WTC11 (cell line): Measurements from ENCODE around the gene SYT5. TPM values are rescaled to one million over a fixed set of nuclear protein-coding genes. Genes with fewer than 3 reads are reported as not detected.

ENCODE experiments used
- CREM ChIP-seq: sonication (generic); formaldehyde crosslinking; IDR thresholded peaks from 2 replicates; pipeline ENCODE4 v1.8.1; 2022; ENCODE audit warnings: mild to moderate bottlenecking, missing genetic modification reagents, moderate library complexity
- GRHL2 ChIP-seq: fragments of 250-450 bp; sonication (Bioruptor Pico); IDR thresholded peaks from 2 replicates; pipeline ENCODE4 v1.8.0; 2022; ENCODE audit warnings: mild to moderate bottlenecking, moderate library complexity; ENCODE audit not compliant: insufficient replicate concordance, severe bottlenecking
- IRF2 ChIP-seq: sonication (generic); formaldehyde crosslinking; IDR thresholded peaks from 2 replicates; pipeline ENCODE4 v1.8.0; 2022; ENCODE audit warnings: low read depth, missing genetic modification reagents, borderline replicate concordance
- MXD4 ChIP-seq: fragments of 250-450 bp; sonication (Bioruptor Pico); IDR thresholded peaks from 2 replicates; pipeline ENCODE4 v1.8.0; 2021; ENCODE audit warnings: mild to moderate bottlenecking, moderate library complexity, borderline replicate concordance
- MYBL2 ChIP-seq: sonication (generic); formaldehyde crosslinking; IDR thresholded peaks from 2 replicates; pipeline ENCODE4 v1.8.1; 2023; ENCODE audit warnings: mild to moderate bottlenecking, moderate library complexity, missing genetic modification reagents
- RELA ChIP-seq: sonication (generic); formaldehyde crosslinking; IDR thresholded peaks from 2 replicates; pipeline ENCODE4 v1.8.1; 2022; ENCODE audit warnings: missing genetic modification reagents, mild to moderate bottlenecking, borderline replicate concordance
- SMAD3 ChIP-seq: sonication (generic); formaldehyde crosslinking; IDR thresholded peaks from 2 replicates; pipeline ENCODE4 v1.8.0; 2022; ENCODE audit warnings: missing genetic modification reagents, mild to moderate bottlenecking, borderline replicate concordance
- SOX15 ChIP-seq: fragments of 250-450 bp; sonication (Bioruptor Pico); IDR thresholded peaks from 2 replicates; pipeline ENCODE4 v1.9.0; 2021; ENCODE audit warnings: mild to moderate bottlenecking
- SP1 ChIP-seq: sonication (generic); formaldehyde crosslinking; conservative IDR thresholded peaks from 2 replicates; pipeline ENCODE4 v1.8.1; 2022; ENCODE audit warnings: missing genetic modification reagents
- ZNF317 ChIP-seq: sonication (generic); formaldehyde crosslinking; IDR thresholded peaks from 2 replicates; pipeline ENCODE4 v1.8.1; 2023; ENCODE audit warnings: low read depth, mild to moderate bottlenecking, moderate library complexity, missing genetic modification reagents, borderline replicate concordance
- ZNF396 ChIP-seq: fragments of 250-450 bp; sonication (Bioruptor Pico); IDR thresholded peaks from 2 replicates; pipeline ENCODE4 v1.8.0; 2021; ENCODE audit warnings: mild to moderate bottlenecking, moderate library complexity, borderline replicate concordance
- total RNA-seq: library from RNA; stranded (reverse); gene quantifications from 3 replicates; pipeline ENCODE4 v1.2.3, GENCODE V29; 2021
- TF ChIP-seq, protein P1 (sequence below): sonication (generic); formaldehyde crosslinking; IDR thresholded peaks from 2 replicates; pipeline ENCODE4 v1.8.1; 2023; ENCODE audit warnings: mild to moderate bottlenecking, moderate library complexity, missing genetic modification reagents
- TF ChIP-seq, protein P2 (sequence below): sonication (generic); formaldehyde crosslinking; IDR thresholded peaks from 2 replicates; pipeline ENCODE4 v1.8.0; 2023; ENCODE audit warnings: mild to moderate bottlenecking, missing genetic modification reagents
- TF ChIP-seq, protein P3 (sequence below): fragments of 250-450 bp; sonication (Bioruptor Pico); IDR thresholded peaks from 2 replicates; pipeline ENCODE4 v2.1.2; 2022; ENCODE audit warnings: mild to moderate bottlenecking, moderate library complexity
- TF ChIP-seq, protein P4 (sequence below): fragments of 250-450 bp; sonication (Bioruptor Pico); IDR thresholded peaks from 2 replicates; pipeline ENCODE4 v1.9.0; 2021; ENCODE audit warnings: mild to moderate bottlenecking
- TF ChIP-seq, protein P5 (sequence below): sonication (generic); formaldehyde crosslinking; IDR thresholded peaks from 2 replicates; pipeline ENCODE4 v1.8.1; 2022; ENCODE audit warnings: low read depth, missing genetic modification reagents, borderline replicate concordance
- TF ChIP-seq, protein P6 (sequence below): sonication (generic); formaldehyde crosslinking; IDR thresholded peaks from 2 replicates; pipeline ENCODE4 v1.8.1; 2023; ENCODE audit warnings: mild to moderate bottlenecking, missing genetic modification reagents
- TF ChIP-seq, protein P7 (sequence below): sonication (generic); formaldehyde crosslinking; IDR thresholded peaks from 2 replicates; pipeline ENCODE4 v1.8.0; 2022; ENCODE audit warnings: missing genetic modification reagents
- TF ChIP-seq, protein P8 (sequence below): fragments of 250-450 bp; sonication (Bioruptor Pico); IDR thresholded peaks from 2 replicates; pipeline ENCODE4 v1.9.0; 2021; ENCODE audit warnings: mild to moderate bottlenecking

The SYT5 gene
- total RNA-seq, 1 experiment from 2014 or later: 0.77 TPM

DNA sequence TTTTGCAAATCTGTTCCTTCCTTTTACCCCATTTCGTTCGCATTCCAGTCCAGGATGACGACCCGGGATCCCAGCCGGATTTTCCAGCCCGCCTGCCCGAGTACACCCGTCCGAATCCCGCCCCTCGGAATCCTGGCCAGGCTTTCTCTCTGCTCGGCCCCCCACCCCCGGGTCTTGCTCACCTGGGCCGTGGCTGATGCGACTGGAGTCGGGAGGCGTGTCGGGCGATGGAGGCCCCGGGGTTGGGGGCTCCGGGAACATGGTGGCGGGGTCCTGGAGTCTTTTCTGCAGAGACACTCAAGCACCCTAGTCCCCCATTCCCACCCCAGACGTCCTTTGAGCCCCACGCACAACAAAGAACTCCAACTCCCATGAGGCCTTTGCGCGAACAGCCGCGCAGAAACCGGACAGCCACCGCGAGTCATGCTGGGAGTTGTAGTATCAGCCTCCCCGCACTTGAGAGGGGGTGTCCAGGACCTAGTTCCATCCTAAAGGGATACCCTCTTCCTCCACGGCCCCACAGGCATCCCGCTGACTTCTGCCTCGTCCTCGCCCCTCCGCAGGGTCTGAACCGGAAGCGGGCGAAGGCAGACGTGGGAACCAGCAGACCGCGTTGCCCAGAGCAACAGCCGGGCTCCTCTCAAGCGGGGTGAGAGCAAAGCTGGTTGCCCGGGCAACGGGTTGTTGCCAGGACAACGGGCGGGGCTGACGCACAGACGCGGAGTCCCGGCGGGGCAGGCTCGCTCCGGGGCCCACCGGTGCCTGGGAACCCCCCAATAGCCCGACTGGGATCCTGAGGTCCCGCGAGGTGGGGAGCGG is 1.1 kb downstream of the SYT5 start (continued):
- TF ChIP-seq, protein P1, sequence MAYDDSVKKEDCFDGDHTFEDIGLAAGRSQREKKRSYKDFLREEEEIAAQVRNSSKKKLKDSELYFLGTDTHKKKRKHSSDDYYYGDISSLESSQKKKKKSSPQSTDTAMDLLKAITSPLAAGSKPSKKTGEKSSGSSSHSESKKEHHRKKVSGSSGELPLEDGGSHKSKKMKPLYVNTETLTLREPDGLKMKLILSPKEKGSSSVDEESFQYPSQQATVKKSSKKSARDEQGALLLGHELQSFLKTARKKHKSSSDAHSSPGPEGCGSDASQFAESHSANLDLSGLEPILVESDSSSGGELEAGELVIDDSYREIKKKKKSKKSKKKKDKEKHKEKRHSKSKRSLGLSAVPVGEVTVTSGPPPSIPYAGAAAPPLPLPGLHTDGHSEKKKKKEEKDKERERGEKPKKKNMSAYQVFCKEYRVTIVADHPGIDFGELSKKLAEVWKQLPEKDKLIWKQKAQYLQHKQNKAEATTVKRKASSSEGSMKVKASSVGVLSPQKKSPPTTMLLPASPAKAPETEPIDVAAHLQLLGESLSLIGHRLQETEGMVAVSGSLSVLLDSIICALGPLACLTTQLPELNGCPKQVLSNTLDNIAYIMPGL (CRISPR knock-in tag): no peak
- TF ChIP-seq ZNF396 (CRISPR knock-in tag): no peak
- TF ChIP-seq, protein P2, sequence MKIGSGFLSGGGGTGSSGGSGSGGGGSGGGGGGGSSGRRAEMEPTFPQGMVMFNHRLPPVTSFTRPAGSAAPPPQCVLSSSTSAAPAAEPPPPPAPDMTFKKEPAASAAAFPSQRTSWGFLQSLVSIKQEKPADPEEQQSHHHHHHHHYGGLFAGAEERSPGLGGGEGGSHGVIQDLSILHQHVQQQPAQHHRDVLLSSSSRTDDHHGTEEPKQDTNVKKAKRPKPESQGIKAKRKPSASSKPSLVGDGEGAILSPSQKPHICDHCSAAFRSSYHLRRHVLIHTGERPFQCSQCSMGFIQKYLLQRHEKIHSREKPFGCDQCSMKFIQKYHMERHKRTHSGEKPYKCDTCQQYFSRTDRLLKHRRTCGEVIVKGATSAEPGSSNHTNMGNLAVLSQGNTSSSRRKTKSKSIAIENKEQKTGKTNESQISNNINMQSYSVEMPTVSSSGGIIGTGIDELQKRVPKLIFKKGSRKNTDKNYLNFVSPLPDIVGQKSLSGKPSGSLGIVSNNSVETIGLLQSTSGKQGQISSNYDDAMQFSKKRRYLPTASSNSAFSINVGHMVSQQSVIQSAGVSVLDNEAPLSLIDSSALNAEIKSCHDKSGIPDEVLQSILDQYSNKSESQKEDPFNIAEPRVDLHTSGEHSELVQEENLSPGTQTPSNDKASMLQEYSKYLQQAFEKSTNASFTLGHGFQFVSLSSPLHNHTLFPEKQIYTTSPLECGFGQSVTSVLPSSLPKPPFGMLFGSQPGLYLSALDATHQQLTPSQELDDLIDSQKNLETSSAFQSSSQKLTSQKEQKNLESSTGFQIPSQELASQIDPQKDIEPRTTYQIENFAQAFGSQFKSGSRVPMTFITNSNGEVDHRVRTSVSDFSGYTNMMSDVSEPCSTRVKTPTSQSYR (CRISPR knock-in tag): 0 out of 2 replicates have a peak, but pooled peaks have one; percentile 5
- no peak for TF ChIP-seq MYBL2 (CRISPR knock-in tag)
- TF ChIP-seq, protein P3, sequence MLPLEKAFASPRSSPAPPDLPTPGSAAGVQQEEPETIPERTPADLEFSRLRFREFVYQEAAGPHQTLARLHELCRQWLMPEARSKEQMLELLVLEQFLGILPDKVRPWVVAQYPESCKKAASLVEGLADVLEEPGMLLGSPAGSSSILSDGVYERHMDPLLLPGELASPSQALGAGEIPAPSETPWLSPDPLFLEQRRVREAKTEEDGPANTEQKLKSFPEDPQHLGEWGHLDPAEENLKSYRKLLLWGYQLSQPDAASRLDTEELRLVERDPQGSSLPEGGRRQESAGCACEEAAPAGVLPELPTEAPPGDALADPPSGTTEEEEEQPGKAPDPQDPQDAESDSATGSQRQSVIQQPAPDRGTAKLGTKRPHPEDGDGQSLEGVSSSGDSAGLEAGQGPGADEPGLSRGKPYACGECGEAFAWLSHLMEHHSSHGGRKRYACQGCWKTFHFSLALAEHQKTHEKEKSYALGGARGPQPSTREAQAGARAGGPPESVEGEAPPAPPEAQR (CRISPR knock-in tag): 0 out of 2 replicates have a peak, but pooled peaks have one; percentile 18
- 0 out of 2 replicates have a peak, but pooled peaks have one; percentile 37 for TF ChIP-seq CREM
- TF ChIP-seq SMAD3 (CRISPR knock-in tag): no peak
- TF ChIP-seq RELA (CRISPR knock-in tag): no peak
- no peak for TF ChIP-seq ZNF317 (CRISPR knock-in tag)
- TF ChIP-seq MXD4 (CRISPR knock-in tag): no peak
- TF ChIP-seq, protein P4, sequence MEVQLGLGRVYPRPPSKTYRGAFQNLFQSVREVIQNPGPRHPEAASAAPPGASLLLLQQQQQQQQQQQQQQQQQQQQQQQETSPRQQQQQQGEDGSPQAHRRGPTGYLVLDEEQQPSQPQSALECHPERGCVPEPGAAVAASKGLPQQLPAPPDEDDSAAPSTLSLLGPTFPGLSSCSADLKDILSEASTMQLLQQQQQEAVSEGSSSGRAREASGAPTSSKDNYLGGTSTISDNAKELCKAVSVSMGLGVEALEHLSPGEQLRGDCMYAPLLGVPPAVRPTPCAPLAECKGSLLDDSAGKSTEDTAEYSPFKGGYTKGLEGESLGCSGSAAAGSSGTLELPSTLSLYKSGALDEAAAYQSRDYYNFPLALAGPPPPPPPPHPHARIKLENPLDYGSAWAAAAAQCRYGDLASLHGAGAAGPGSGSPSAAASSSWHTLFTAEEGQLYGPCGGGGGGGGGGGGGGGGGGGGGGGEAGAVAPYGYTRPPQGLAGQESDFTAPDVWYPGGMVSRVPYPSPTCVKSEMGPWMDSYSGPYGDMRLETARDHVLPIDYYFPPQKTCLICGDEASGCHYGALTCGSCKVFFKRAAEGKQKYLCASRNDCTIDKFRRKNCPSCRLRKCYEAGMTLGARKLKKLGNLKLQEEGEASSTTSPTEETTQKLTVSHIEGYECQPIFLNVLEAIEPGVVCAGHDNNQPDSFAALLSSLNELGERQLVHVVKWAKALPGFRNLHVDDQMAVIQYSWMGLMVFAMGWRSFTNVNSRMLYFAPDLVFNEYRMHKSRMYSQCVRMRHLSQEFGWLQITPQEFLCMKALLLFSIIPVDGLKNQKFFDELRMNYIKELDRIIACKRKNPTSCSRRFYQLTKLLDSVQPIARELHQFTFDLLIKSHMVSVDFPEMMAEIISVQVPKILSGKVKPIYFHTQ (CRISPR knock-in tag): no peak
- TF ChIP-seq SOX15 (CRISPR knock-in tag): no peak
- TF ChIP-seq, protein P5, sequence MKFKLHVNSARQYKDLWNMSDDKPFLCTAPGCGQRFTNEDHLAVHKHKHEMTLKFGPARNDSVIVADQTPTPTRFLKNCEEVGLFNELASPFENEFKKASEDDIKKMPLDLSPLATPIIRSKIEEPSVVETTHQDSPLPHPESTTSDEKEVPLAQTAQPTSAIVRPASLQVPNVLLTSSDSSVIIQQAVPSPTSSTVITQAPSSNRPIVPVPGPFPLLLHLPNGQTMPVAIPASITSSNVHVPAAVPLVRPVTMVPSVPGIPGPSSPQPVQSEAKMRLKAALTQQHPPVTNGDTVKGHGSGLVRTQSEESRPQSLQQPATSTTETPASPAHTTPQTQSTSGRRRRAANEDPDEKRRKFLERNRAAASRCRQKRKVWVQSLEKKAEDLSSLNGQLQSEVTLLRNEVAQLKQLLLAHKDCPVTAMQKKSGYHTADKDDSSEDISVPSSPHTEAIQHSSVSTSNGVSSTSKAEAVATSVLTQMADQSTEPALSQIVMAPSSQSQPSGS (CRISPR knock-in tag): no peak
- TF ChIP-seq, protein P6, sequence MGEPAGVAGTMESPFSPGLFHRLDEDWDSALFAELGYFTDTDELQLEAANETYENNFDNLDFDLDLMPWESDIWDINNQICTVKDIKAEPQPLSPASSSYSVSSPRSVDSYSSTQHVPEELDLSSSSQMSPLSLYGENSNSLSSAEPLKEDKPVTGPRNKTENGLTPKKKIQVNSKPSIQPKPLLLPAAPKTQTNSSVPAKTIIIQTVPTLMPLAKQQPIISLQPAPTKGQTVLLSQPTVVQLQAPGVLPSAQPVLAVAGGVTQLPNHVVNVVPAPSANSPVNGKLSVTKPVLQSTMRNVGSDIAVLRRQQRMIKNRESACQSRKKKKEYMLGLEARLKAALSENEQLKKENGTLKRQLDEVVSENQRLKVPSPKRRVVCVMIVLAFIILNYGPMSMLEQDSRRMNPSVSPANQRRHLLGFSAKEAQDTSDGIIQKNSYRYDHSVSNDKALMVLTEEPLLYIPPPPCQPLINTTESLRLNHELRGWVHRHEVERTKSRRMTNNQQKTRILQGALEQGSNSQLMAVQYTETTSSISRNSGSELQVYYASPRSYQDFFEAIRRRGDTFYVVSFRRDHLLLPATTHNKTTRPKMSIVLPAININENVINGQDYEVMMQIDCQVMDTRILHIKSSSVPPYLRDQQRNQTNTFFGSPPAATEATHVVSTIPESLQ (CRISPR knock-in tag): no peak
- TF ChIP-seq, protein P7, sequence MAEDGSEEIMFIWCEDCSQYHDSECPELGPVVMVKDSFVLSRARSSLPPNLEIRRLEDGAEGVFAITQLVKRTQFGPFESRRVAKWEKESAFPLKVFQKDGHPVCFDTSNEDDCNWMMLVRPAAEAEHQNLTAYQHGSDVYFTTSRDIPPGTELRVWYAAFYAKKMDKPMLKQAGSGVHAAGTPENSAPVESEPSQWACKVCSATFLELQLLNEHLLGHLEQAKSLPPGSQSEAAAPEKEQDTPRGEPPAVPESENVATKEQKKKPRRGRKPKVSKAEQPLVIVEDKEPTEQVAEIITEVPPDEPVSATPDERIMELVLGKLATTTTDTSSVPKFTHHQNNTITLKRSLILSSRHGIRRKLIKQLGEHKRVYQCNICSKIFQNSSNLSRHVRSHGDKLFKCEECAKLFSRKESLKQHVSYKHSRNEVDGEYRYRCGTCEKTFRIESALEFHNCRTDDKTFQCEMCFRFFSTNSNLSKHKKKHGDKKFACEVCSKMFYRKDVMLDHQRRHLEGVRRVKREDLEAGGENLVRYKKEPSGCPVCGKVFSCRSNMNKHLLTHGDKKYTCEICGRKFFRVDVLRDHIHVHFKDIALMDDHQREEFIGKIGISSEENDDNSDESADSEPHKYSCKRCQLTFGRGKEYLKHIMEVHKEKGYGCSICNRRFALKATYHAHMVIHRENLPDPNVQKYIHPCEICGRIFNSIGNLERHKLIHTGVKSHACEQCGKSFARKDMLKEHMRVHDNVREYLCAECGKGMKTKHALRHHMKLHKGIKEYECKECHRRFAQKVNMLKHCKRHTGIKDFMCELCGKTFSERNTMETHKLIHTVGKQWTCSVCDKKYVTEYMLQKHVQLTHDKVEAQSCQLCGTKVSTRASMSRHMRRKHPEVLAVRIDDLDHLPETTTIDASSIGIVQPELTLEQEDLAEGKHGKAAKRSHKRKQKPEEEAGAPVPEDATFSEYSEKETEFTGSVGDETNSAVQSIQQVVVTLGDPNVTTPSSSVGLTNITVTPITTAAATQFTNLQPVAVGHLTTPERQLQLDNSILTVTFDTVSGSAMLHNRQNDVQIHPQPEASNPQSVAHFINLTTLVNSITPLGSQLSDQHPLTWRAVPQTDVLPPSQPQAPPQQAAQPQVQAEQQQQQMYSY (CRISPR knock-in tag): peak; percentile 99
- no peak for TF ChIP-seq IRF2 (CRISPR knock-in tag)
- TF ChIP-seq, protein P8, sequence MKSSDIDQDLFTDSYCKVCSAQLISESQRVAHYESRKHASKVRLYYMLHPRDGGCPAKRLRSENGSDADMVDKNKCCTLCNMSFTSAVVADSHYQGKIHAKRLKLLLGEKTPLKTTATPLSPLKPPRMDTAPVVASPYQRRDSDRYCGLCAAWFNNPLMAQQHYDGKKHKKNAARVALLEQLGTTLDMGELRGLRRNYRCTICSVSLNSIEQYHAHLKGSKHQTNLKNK (CRISPR knock-in tag): no peak
- peak; percentile 78 for TF ChIP-seq SP1 (CRISPR knock-in tag)
- TF ChIP-seq GRHL2 (CRISPR knock-in tag): no peak
